HCT116 (cell line): ENCODE data around the gene PRR23B. TPM values are rescaled to one million over a fixed set of nuclear protein-coding genes. Genes with fewer than 3 reads are reported as not detected.

ENCODE experiments used
- ATAC-seq: fragments of 200-7000 bp; cut with Tn5 transposase; 2 replicates; pipeline ENCODE4 v1.9.1; 2020; ENCODE audit warnings: mild to moderate bottlenecking, moderate library complexity
- BruUV-seq: library from RNA; stranded (reverse); fragments of 400-500 nt; replicated peaks from 2 replicates; lab custom pipeline; 2021; lab: Mats Ljungman, UMichigan
- CTCF ChIA-PET: fragments of 300-600 bp; sonication (Branson Sonifier 250); formaldehyde crosslinking; loops from one replicate; lab custom pipeline; 2021; ENCODE audit warnings: antibody characterized with exemption; lab: Charles Lee
- POLR2A ChIA-PET: fragments of 300-600, 350-600 bp; sonication (Branson Sonifier 250); formaldehyde crosslinking; loops from one replicate; lab custom pipeline; 2021; ENCODE audit warnings: antibody characterized with exemption; lab: Charles Lee
- RAD21 ChIA-PET, 2 experiments: fragments of 300-600 bp; sonication (Branson Sonifier 250); formaldehyde crosslinking; loops; one replicate each; lab custom pipeline; 2023; ENCODE audit warnings: low total read pairs in 2 of 2; ENCODE audit not compliant: uncharacterized antibody in 2 of 2, unreplicated experiment in 2 of 2, low non-redundant PET in 1 of 2; lab: Charles Lee
- DNase-seq: peaks from one replicate; pipeline ENCODE4 v3.0.0-alpha.2; 2010; ENCODE audit warnings: low read depth, low spot score
- H2AFZ ChIP-seq: fragments of 200-600 bp; shearing (Covaris generic), sonication (generic); 2 replicates; pipeline ENCODE4 v1.6.1; 2017; ENCODE audit warnings: low read depth, mixed run types, mixed read lengths, antibody characterized with exemption, low read length; ENCODE audit not compliant: poor library complexity, severe bottlenecking
- H3K27ac ChIP-seq: 2 replicates; pipeline ENCODE4 v1.5.1; 2012; ENCODE audit warnings: low read depth, low read length
- H3K27me3 ChIP-seq: fragments of 200-600 bp; sonication (generic); 2 replicates; pipeline ENCODE4 v1.6.1; 2016; ENCODE audit warnings: mixed run types, low read length, mixed read lengths; ENCODE audit not compliant: insufficient read depth
- H3K36me3 ChIP-seq, 2 experiments: fragments of 200-500 bp in 1 of 2; fragments of 200-600 bp in 1 of 2; sonication (Bioruptor generic) in 1 of 2; sonication (generic) in 1 of 2; 2 replicates each; pipeline versions ENCODE4 v1.5.1 to v1.6.1; 2014 to 2016; ENCODE audit warnings: low read length in 2 of 2, inconsistent platforms in 1 of 2, mixed read lengths in 1 of 2, mixed run types in 1 of 2; ENCODE audit not compliant: insufficient read depth in 2 of 2, control insufficient read depth in 1 of 2
- H3K4me1 ChIP-seq, 2 experiments: fragments of 200-600 bp in 1 of 2; sonication (generic) in 1 of 2; 2 replicates each; pipeline versions ENCODE4 v1.5.1 to v1.6.1; 2012 to 2017; ENCODE audit warnings: low read length in 2 of 2, inconsistent platforms in 1 of 2, mild to moderate bottlenecking in 1 of 2, mixed read lengths in 1 of 2, mixed run types in 1 of 2, moderate library complexity in 1 of 2; ENCODE audit not compliant: insufficient read depth in 2 of 2, control insufficient read depth in 1 of 2
- H3K4me2 ChIP-seq: fragments of 200-600 bp; sonication (generic); 2 replicates; pipeline ENCODE4 v1.6.1; 2017; ENCODE audit warnings: mixed run types, low read length, mixed read lengths
- H3K4me3 ChIP-seq, 2 experiments: fragments of 200-600 bp in 1 of 2; sonication (generic) in 1 of 2; replicated peaks in 1 of 2; 2 replicates each; pipeline ENCODE4 v1.5.1; 2011 to 2016; ENCODE audit warnings: low read length in 2 of 2, control low read depth in 1 of 2, low read depth in 1 of 2, mild to moderate bottlenecking in 1 of 2, mixed read lengths in 1 of 2, mixed run types in 1 of 2
- H3K79me2 ChIP-seq: fragments of 200-600 bp; sonication (generic); 2 replicates; pipeline ENCODE4 v1.6.1; 2017; ENCODE audit warnings: mild to moderate bottlenecking, mixed run types, low read length, moderate library complexity, mixed read lengths; ENCODE audit not compliant: insufficient read depth
- H3K9ac ChIP-seq: fragments of 200-600 bp; sonication (generic); 2 replicates; pipeline ENCODE4 v1.6.1; 2016; ENCODE audit warnings: low read length, mixed read lengths
- H3K9me2 ChIP-seq: fragments of 200-600 bp; sonication (generic), shearing (Covaris generic); 2 replicates; pipeline ENCODE4 v1.6.1; 2017; ENCODE audit warnings: mixed run types, mild to moderate bottlenecking, moderate library complexity; ENCODE audit not compliant: insufficient read depth
- H3K9me3 ChIP-seq, 2 experiments: fragments of 200-500 bp in 1 of 2; fragments of 200-600 bp in 1 of 2; sonication (Bioruptor generic) in 1 of 2; sonication (generic) in 1 of 2; 2 replicates each; pipeline ENCODE4 v1.6.1; 2014 to 2017; ENCODE audit warnings: low read length in 2 of 2, mixed read lengths in 2 of 2, inconsistent platforms in 1 of 2, low read depth in 1 of 2, mild to moderate bottlenecking in 1 of 2, mixed run types in 1 of 2, moderate library complexity in 1 of 2; ENCODE audit not compliant: control insufficient read depth in 1 of 2, insufficient read depth in 1 of 2
- H4K20me1 ChIP-seq: fragments of 200-600 bp; sonication (generic), shearing (Covaris generic); 2 replicates; pipeline ENCODE4 v1.6.1; 2017; ENCODE audit warnings: mixed run types, mild to moderate bottlenecking, moderate library complexity; ENCODE audit not compliant: insufficient read depth
- CBX3 ChIP-seq: IDR thresholded peaks from 2 replicates; pipeline ENCODE4 v1.6.1; 2012; ENCODE audit warnings: low read depth
- CEBPB ChIP-seq: IDR thresholded peaks from 2 replicates; pipeline ENCODE4 v1.6.1; 2012; ENCODE audit warnings: low read depth
- EGR1 ChIP-seq: IDR thresholded peaks from 2 replicates; pipeline ENCODE4 v1.6.1; 2012; ENCODE audit warnings: low read depth
- ELF1 ChIP-seq: IDR thresholded peaks from 2 replicates; pipeline ENCODE4 v1.6.1; 2012; ENCODE audit warnings: low read depth, borderline replicate concordance
- EZH2 ChIP-seq: fragments of 200-600 bp; sonication (generic); IDR thresholded peaks from 2 replicates; pipeline ENCODE4 v1.6.1; 2017; ENCODE audit warnings: antibody characterized with exemption, mixed run types
- EZH2phosphoT487 ChIP-seq: fragments of 200-600 bp; IDR thresholded peaks from 2 replicates; pipeline ENCODE4 v1.6.1; 2018; ENCODE audit warnings: antibody characterized with exemption, borderline replicate concordance
- FOSL1 ChIP-seq: IDR thresholded peaks from 2 replicates; pipeline ENCODE4 v1.6.1; 2012; ENCODE audit warnings: low read depth
- JUND ChIP-seq: IDR thresholded peaks from 2 replicates; pipeline ENCODE4 v1.6.1; 2012
- POLR2A ChIP-seq: IDR thresholded peaks from 2 replicates; pipeline ENCODE4 v1.7.0; 2011; ENCODE audit warnings: borderline replicate concordance; ENCODE audit not compliant: insufficient read depth, insufficient read length; ENCODE audit errors: extremely low read depth
- RAD21 ChIP-seq: IDR thresholded peaks from 2 replicates; pipeline ENCODE4 v1.6.1; 2012; ENCODE audit warnings: low read depth, mild to moderate bottlenecking
- SIN3A ChIP-seq: IDR thresholded peaks from 2 replicates; pipeline ENCODE4 v1.6.1; 2012; ENCODE audit warnings: low read depth
- SP1 ChIP-seq: IDR thresholded peaks from 2 replicates; pipeline ENCODE4 v1.6.1; 2012; ENCODE audit warnings: low read depth
- SRF ChIP-seq: IDR thresholded peaks from 2 replicates; pipeline ENCODE4 v1.6.1; 2012; ENCODE audit warnings: low read depth
- YY1 ChIP-seq: IDR thresholded peaks from 2 replicates; pipeline ENCODE4 v1.6.1; 2011; ENCODE audit warnings: low read length, low read depth, moderate library complexity, mild to moderate bottlenecking; ENCODE audit not compliant: insufficient replicate concordance; ENCODE audit errors: extremely low read depth
- ZBTB33 ChIP-seq: IDR thresholded peaks from 2 replicates; pipeline ENCODE4 v1.6.1; 2011; ENCODE audit warnings: mild to moderate bottlenecking, low read length, moderate library complexity; ENCODE audit not compliant: insufficient replicate concordance; ENCODE audit errors: extremely low read depth
- ZFX ChIP-seq: fragments of 450-650 bp; IDR thresholded peaks from 2 replicates; pipeline ENCODE4 v1.6.1; 2017
- ZNF274 ChIP-seq: fragments of 200-500 bp; sonication (Bioruptor generic); IDR thresholded peaks from 2 replicates; pipeline ENCODE4 v1.6.1; 2014; ENCODE audit warnings: mild to moderate bottlenecking, low read depth, low read length, inconsistent platforms
- intact Hi-C: fragments of 100-400 bp; cut with micrococcal nuclease; formaldehyde crosslinking; loops from 2 replicates; pipeline ENCODE4 v1.10.0; 2022
- total RNA-seq: library from RNA; stranded (reverse); gene quantifications from one replicate; pipeline ENCODE4 v1.2.1, GENCODE V29; 2021; ENCODE audit not compliant: unreplicated experiment
- TF ChIP-seq, protein P1 (sequence below): IDR thresholded peaks from 2 replicates; pipeline ENCODE4 v1.6.1; 2012
- TF ChIP-seq, protein P2 (sequence below), 3 experiments: fragments of 200-600 bp in 1 of 3; sonication (generic) in 1 of 3; IDR thresholded peaks in 2 of 3; conservative IDR thresholded peaks in 1 of 3; 2 replicates each; pipeline ENCODE4 v1.5.1; 2012 to 2017; ENCODE audit warnings: low read depth in 2 of 3, low read length in 2 of 3, antibody characterized with exemption in 1 of 3, borderline replicate concordance in 1 of 3, control low read depth in 1 of 3, mild to moderate bottlenecking in 1 of 3, mixed read lengths in 1 of 3, mixed run types in 1 of 3, moderate library complexity in 1 of 3; ENCODE audit not compliant: insufficient read depth in 1 of 3
- TF ChIP-seq, protein P3 (sequence below): IDR thresholded peaks from 2 replicates; pipeline ENCODE4 v1.6.1; 2012; ENCODE audit warnings: low read depth

Gene PRR23B
- total RNA-seq, 1 experiment from 2014 or later: not detected

DNA sequence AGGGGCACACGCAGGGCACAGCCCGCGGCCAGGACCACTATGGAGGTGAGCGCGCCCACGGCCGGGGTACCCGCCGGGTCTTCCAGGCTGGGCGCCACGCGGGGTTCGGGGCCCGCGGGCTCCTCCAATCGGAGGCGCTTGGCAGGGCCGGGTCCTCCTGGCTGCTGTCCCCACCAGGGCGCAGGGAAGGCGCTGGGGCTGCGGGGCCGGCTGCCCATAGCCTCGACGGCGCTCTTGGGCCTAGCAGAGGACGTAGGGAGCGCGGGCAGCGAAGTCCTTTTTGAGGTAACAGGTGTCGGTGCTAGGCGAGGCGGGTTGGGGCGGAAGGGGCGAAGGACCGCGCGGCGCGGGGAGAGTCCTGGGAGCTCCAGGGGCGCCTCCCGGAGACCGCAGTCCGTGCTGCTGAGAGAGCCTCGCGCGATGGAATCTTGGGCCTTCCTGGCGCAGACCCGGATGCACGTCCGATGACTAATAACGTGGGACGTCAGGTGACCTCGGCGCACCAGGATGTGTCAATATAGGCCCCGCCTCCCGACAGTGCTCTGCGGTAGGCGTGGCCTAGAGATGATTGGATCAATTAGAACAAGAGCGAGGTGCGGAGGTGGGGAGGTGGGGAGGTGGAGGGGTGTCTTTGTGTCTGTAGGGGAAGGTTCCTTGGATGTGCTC lies 14.5 kb downstream of the PRR23B start, which contains the start of gene PRR23A:
PRR23A (minus strand) TSS at position 218 of the 666 bp plus-strand sequence; CDS start at position 218, 0 bp downstream.
- no peaks in the 10 kb centered on the region for H3K79me2 ChIP-seq
- H3K9me3 ChIP-seq: no peaks in the 10 kb centered on the region
- H3K9ac ChIP-seq: no peak within 1 kb of the TSS
- ChIA-PET POLR2A (no interaction called here), CTCF (no interaction called here), RAD21 (no interaction called here)
- intact Hi-C loops: no loop called here
- H4K20me1 ChIP-seq: no peaks in the 10 kb centered on the region
- TF ChIP-seq JUND (no peak), CBX3 (no peak), POLR2A (no peak), YY1 (no peak), SRF (no peak), CEBPB (no peak), FOSL1 (no peak), ZFX (no peak), ZNF274 (no peak), SIN3A (no peak), EGR1 (no peak), SP1 (no peak), RAD21 (no peak), EZH2 (no peak), ZBTB33 (no peak), ELF1 (no peak), EZH2phosphoT487 (no peak)
- TF ChIP-seq, protein P1, sequence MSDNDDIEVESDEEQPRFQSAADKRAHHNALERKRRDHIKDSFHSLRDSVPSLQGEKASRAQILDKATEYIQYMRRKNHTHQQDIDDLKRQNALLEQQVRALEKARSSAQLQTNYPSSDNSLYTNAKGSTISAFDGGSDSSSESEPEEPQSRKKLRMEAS: no peak
- TF ChIP-seq, protein P2, sequence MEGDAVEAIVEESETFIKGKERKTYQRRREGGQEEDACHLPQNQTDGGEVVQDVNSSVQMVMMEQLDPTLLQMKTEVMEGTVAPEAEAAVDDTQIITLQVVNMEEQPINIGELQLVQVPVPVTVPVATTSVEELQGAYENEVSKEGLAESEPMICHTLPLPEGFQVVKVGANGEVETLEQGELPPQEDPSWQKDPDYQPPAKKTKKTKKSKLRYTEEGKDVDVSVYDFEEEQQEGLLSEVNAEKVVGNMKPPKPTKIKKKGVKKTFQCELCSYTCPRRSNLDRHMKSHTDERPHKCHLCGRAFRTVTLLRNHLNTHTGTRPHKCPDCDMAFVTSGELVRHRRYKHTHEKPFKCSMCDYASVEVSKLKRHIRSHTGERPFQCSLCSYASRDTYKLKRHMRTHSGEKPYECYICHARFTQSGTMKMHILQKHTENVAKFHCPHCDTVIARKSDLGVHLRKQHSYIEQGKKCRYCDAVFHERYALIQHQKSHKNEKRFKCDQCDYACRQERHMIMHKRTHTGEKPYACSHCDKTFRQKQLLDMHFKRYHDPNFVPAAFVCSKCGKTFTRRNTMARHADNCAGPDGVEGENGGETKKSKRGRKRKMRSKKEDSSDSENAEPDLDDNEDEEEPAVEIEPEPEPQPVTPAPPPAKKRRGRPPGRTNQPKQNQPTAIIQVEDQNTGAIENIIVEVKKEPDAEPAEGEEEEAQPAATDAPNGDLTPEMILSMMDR (IDR thresholded peaks at IDR 0.05 in 2 of 3, conservative IDR thresholded peaks at IDR 0.05 in 1 of 3; ENCODE audit: borderline replicate concordance in 1 of 3, insufficient read depth in 1 of 3, low read depth in 2 of 3, low read length in 2 of 3): no peak
- TF ChIP-seq, protein P3, sequence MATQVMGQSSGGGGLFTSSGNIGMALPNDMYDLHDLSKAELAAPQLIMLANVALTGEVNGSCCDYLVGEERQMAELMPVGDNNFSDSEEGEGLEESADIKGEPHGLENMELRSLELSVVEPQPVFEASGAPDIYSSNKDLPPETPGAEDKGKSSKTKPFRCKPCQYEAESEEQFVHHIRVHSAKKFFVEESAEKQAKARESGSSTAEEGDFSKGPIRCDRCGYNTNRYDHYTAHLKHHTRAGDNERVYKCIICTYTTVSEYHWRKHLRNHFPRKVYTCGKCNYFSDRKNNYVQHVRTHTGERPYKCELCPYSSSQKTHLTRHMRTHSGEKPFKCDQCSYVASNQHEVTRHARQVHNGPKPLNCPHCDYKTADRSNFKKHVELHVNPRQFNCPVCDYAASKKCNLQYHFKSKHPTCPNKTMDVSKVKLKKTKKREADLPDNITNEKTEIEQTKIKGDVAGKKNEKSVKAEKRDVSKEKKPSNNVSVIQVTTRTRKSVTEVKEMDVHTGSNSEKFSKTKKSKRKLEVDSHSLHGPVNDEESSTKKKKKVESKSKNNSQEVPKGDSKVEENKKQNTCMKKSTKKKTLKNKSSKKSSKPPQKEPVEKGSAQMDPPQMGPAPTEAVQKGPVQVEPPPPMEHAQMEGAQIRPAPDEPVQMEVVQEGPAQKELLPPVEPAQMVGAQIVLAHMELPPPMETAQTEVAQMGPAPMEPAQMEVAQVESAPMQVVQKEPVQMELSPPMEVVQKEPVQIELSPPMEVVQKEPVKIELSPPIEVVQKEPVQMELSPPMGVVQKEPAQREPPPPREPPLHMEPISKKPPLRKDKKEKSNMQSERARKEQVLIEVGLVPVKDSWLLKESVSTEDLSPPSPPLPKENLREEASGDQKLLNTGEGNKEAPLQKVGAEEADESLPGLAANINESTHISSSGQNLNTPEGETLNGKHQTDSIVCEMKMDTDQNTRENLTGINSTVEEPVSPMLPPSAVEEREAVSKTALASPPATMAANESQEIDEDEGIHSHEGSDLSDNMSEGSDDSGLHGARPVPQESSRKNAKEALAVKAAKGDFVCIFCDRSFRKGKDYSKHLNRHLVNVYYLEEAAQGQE: no peak
- ATAC-seq: no peak
- H3K27me3 ChIP-seq: no peaks in the 10 kb centered on the region
- no peak for DNase-seq
- no peak within 1 kb of the TSS for H3K4me2 ChIP-seq
- no peaks in the 10 kb centered on the region for H3K36me3 ChIP-seq
- no peak within 1 kb of the TSS for H2AFZ ChIP-seq
- H3K27ac ChIP-seq: no peak within 1 kb of the TSS
- no peaks in the 10 kb centered on the region for H3K4me1 ChIP-seq
- no TSS peak for BruUV-seq
- no peaks in the 10 kb centered on the region for H3K9me2 ChIP-seq
- H3K4me3 ChIP-seq: no peak within 1 kb of the TSS
